Stimulated activated CD4-positive, alpha-beta T cell treated with anti-CD3 and anti-CD28 coated beads, Interleukin-1b, Interleukin-23, amount 100 ng/mL, for 48 hours (primary cell): Measurements from ENCODE around the gene PXDN.
"Not testable (repeated sequence)": the region's sequence is repeated elsewhere in the genome, so short reads cannot be mapped to it uniquely, and the experiment has no call there.

Source experiments
- DNase-seq: peaks from one replicate; pipeline ENCODE4 v3.0.0-alpha.2; 2020

PXDN gene

DNA sequence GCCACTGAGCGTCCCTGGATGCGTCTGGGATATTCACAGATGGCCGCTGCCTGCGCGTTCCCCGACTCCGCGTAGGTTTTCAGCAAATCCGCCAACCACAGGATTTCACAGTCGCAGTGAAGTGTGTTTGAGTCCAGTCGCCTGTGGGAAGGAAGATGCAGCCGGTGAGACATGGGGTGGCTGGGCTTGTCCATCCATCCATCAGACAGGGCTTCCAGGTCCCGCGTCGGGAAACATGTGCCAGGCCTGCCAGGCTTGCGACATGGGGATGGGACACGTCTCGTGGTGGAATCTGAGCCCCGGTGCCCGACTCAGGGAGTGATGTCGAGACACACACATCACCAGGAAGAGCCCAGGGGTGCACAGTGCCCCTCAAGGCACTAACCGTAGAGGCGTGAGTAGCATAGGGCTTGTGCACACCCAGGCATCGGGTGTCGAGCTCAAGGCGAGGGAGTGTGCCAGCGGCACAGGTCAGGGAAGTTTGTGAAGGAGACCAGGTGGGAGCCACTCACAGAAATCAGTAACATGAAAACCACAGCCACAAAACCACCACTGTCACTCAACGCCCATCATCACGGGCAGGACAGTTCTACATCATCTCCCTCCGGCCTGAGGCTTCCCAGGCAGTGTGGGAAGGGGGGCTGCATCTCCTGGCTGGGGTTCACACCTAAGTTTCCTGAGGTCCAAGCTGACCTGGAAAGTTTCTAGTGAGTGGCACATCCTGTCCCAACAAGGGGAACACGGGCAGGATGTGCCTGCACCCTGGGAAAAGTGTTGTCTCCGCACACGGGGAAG is 63.9 kb downstream of the PXDN start:
- no peak for DNase-seq

DNA sequence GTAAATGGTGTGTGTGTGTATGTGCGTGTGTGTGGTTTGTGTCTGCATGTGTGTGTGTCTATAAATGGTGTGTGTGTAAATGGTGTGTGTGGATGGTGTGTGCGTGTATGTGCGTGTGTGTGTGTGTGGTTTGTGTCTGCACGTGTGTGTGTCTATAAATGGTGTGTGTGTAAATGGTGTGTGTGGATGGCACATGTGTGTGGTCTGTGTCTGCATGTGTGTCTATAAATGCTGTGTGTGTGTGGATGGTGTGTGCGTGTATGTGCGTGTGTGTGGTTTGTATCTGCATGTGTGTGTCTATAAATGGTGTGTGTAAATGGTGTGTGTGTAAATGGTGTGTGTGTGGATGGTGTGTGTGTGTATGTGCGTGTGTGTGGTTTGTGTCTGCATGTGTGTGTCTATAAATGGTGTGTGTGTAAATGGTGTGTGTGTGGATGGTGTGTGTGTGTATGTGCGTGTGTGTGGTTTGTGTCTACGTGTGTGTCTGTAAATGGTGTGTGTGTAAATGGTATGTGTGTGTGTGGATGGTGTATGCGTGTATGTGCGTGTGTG is 64.8 kb downstream of the PXDN start:
- not testable (repeated sequence) for DNase-seq

DNA sequence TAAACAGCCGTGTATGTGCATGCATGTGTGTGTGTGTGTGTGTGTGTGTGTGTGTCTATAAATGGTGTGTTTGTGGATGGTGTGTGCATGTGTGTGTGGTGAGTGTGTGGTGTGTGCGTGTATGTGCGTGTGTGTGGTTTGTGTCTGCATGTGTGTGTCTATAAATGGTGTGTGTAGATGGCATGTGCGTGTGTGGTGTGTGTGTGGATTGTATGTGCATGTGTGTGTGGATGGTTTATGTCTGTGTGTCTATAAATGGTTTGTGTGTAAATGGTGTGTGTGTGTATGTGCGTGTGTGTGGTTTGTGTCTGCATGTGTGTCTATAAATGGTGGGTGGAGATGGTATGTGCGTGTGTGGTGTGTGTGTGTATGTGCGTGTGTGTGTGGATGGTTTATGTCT is 65.2 kb downstream of the PXDN start:
- not testable (repeated sequence) for DNase-seq

DNA sequence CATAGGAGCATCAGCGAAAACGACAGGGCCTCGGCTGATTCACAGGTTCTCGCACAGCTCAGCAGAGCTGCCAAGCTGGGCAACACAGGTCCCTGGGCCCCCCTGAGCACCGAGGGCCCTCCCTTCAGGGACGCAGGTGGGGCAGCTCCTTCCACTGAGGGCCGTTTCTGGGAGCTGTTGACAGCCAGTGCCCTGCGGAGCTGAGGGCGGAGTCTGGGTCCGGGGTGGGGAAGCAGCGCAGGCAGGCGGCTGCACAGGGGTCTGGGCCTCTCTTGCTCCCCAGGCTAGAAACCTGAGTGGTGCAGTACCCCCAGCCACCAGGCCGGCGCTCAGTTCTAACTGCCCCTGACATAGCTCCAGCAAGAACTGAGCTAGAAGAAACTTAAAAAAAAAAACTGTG is 65.7 kb downstream of the PXDN start:
- no peak for DNase-seq

DNA sequence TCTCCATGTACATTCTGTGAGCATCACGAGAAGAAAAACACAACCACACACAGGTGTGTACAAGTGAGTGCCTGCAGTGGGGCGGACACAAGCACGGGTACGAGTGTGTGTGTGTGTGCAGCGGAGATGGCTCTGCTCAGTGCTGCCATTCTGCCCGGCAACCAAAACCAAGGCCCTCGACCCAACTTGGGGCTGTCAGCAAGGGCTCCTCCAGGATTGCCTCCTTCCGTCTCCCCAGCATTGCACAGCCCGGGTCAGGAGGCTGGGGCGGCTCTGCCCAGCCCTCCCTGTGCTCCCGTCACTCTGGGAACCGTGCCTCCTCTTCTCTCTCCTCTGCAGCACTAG is 66.5 kb downstream of the PXDN start:
- no peak for DNase-seq

DNA sequence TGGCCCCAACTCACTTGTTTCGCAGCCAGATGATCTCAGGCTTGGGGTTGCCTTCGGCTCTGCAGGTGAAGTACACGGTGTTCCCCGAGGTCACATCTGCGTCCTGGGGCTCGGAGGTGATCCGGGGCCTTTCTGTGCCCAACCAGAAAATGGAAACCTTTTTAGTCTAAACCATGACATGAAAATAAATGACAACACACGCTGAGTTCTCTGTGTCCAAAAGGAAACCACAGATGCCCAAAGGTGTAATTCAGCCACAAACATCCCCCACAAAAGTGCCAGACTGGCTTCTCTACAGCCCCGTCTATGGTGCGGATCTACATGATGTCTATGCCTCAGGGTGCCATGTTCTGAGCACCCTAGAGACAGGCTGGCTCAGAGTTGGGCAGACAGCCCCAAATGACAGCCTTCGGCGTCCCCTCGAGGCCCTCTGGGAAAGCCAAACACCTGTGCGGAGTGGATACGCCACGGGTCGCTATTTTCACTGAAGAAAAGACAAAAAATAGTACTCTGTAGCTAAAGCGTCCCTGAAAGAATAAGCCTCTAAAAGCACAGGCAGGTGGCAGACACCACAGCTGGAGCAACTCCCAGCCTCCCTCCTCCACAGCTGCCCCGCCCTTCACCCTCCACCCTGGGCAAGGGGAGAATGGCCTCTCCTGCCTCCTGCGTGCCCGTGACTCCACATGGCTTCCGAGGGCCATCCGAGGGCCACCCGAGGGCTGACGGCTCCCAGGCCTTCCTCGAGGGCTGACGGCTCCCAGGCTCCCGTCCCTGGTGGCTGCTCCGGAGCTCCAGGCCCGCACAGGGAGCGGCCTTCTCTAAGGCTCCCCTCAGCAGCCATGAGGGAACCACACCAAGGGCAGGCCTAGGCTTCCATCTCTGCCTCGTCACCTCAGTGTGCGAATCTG is 67.1 kb downstream of the PXDN start:
- no peak for DNase-seq

DNA sequence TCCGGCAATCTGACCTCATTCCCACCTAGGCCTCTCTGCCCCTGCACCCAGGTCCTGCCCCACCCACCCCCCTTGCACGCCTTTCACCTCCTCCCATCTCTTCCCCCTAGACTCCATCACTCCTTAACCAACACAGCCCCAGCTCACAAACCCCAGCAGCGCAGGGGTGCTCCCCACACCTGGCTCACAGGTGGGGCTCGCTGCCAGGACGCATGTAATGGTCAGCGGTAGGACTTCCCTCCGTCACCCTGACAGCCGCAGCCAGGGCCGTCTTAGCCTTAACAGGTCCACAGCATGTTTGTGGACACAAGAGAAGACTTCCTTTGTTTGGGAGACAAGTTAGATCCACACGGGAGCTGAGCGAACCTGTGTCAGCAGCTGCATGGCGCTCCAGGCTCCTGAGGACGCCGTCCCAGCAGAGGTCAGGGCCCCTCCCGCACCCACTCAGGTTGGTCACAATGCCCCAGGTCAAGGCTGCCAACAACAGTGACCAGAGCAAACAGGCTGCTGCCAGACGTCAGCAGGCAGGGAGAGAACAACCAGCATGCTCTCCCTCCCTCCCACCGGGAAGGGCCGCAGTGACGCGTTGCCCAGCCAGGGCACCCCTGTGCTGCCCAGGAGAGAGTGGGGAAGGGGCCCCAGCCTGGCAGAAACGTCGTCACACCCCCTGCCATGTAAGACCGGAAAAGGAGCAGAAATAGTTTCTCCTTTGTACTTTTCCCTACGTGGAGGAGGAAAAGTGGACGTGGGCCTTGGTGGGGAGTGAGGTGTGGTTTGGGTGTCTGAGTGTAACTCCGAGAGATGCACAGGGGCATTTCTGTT is 68.0 kb downstream of the PXDN start:
- DNase-seq: no peak

DNA sequence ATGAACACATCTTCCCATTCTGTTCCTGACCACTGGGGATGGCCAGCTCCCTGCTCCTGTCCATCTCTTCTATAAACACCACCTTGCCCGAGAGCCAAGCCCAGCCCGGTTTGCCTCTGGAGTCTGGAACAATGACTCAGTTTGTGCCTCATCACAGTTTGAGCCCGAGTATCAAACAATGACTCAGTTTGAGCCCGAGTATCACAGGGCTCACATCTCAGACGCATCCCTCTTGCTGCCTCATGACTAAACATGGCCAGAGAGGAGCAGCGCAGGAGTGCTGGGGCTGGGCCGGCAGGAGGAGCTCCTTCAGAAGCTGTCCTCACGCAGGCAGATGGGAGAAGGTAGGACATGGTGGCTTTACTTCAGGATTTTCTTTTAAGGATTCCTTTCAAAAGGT is 68.7 kb downstream of the PXDN start:
- no peak for DNase-seq

DNA sequence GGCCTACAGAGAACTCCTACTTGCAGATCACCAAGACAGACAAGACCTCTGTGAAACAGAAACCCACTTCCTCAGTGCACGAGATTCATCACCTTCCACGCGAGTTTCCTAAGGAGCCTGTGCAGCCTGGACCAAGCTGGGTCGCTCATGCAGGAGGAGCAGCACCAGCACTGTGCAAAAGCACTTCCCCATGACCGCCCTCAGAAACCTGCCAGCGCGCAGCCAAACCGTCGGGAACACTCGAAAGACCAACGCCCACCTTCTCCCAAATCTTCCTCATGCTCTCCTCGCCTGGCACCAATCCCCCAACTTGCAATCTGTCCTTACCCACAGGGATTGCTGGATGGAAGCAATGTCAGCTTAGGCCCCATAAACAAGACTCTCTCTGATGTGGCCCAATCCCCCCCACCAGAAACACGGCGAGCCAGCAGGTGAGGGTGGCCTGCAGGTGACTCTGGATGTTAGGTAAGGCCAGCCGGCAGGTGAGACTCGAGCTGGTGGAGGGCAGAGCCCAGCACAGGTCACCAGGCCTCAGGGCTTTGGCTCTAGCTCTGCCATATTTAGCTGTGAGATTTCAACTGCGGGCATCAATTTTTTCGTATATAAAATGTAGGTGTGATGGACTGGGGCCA is 69.4 kb downstream of the PXDN start:
- no peak for DNase-seq

DNA sequence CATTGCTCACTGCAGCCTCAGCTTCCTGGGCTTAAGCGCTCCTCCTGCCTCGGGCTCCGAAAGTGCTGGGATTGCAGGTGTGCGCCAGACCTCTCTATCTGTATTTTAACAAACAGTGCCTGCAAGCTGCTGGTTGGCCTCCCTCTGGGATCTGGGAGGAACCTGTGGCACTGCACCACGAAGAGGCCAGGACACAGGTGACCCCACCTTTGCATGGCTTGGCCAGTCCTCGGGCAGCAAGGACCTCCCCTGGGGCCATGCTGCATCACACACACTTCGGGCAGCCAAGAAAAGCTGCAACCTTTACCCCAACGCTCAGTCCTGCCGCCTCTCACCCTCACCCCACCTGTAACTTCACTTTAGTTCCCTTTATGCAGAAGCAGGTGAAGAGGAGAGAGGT is 70.0 kb downstream of the PXDN start:
- no peak for DNase-seq

DNA sequence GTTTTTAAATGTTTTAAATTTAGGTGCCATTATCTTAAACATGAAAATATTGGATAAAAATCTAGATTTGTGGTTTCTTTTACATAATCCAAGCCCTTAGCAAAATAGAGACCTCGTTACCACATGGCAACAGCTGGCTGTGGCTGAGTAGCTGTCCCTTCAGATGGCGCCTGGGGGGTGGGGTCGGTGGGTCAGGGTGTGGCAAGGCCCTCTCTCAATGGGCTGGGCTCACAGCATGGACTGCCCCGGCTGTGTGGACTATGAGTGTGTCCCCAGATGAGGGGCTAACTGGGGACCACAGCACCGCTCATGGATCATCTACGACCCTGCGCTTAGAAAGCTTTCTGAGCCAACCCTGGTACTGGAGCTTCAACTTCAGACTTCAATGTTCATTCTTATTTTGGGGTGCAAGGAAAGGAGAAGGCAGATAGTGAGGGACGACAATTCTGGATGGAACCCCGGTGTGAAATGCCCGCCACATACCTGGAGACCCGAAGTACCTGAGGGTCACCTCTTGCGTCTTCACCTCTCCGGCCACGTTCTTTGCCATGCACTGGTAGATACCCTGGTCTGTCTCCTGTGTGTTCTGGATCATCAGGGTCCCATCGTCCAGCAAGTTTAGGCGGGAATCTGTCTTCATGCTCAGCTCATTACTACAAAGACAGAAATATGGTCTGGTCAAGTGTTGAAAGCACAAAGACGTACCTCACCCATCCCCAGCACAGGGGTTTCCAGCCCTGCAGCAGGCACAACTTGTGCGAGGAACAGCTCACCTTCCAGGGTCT is 71.0 kb downstream of the PXDN start:
- DNase-seq: no peak

DNA sequence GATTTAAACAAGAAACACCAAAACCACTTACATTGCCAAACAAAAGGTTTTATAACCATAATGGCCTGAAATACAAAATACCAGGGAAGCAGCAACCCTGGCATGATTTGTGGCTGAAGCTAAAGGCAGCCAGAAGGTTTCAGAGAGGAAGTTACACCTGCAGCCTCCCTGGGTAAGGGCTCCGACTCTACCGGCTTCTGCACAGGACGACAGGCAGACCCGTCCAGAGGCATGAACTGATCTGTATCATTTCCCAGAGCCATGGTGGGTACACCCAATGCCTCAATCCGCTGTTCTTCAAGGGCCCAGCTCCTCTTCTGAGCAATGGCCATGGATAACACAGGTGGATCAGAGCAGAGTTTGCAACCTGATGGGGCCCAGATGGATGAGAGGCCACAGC is 71.6 kb downstream of the PXDN start:
- DNase-seq: no peak

DNA sequence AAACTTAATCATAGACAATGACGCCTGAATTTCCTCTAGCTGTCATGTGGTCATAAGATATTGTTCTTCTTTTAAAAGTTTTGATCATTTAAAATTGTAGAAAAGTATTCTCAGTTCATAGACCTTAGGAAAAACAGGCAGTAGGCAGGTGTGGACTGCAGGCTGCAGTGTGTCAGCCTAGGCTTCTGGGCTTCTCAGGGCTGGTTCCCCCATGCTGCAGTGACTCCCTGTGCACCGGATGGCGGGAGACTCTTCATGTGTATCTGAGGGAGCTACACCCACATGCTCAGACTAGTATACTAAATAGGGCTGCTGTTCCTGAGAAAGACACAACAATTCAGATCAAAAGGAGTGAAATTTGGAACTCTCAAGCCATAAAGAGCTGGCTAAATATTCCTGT is 72.4 kb downstream of the PXDN start:
- DNase-seq: no peak

DNA sequence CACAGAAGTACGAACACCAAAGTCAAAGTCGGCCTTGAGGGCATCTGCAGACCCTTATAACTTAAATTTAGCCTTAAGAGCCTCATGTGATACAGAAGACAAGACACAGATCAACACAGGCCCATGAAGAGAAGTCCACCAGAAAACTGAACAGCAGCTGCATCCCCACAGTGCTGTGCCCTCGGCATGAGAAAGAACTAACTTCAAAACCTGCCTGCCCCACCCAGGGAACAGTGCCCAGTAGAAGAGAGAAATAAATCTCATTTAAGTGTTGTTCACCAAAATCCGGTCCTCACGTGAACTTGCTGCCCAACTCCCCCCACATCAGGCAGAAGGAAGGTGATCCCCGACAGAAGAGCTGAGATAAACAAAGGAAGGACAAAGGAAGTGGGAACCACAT is 73.7 kb downstream of the PXDN start:
- no peak for DNase-seq

DNA sequence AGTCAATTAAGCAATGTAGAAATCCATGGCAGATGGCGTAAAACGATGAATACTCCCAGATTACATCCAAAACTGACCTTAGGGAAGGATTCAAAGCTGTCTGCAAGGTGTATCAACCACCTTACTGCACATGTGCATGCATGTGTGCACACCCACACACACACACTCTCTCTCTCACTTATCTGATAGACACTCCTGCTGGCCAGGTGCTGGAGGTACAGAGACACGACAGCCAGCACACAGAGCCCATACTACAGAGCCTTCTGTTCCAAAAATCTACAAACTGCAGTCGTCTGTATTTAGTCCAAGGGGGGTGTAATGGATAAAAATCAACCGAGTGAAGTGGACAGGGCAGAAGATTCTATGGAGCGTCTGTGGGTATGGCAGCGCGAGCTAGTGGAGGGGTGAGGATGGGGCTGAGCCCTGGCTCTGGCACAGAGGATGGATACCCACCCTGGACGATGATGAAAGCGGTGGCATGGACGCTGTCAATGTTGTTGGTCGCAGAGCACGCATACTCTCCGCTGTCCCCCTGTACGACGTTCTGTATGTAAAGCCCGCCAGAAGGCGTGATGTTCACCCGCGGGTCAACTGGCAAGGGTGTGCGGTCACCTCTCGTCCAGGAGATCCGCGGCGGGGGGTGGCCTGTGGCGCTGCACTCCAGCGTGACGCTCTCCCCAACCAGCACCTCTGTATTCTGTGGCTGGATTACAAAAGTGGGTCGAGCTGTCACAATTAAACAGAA is 78.4 kb downstream of the PXDN start:
- no peak for DNase-seq

DNA sequence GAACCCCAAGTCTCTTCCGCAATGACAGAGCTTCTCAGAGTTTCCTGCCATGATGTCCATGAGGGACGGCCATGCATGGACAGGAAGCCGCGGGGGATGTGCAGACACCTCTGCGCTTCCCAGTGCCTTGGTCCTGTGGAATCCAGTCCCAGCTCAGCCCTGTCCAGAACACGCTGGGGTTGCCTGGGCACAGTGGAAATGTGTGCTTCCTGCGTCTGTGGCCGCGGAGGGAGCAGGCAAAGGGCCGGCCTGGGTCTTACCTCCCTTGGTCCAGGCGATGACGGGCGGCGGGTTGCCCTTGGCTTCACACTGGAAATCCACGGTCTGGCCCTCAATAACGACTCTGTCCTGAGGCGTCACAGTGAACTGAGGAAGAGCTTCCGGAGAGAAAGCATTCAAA is 79.6 kb downstream of the PXDN start:
- no peak for DNase-seq

DNA sequence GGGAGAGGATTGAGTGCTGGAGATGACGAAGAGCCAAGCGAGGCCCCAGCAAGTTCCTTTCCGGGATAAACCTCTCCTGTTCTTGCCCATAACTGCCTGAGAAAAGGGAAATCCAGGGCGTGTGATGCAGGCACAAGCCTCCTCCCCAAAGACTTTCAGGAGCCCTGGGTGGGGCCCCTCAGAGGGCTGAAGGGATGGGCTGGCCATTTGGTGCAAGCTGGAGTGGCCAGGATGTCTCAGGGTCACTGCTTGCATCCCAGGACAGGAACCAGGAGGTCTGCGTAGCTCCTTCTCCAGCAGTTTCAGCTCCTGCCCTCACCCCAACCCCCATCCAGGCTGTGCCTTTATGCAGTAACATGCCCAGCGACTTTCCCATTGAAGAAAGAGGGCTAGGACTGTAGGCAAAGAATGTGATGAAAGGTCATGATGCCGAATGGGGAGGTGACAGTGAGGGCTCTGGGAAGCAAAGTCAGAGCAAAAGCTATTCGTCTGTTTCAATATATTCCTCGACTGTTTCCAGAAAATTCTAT is 80.2 kb downstream of the PXDN start:
- DNase-seq: no peak

DNA sequence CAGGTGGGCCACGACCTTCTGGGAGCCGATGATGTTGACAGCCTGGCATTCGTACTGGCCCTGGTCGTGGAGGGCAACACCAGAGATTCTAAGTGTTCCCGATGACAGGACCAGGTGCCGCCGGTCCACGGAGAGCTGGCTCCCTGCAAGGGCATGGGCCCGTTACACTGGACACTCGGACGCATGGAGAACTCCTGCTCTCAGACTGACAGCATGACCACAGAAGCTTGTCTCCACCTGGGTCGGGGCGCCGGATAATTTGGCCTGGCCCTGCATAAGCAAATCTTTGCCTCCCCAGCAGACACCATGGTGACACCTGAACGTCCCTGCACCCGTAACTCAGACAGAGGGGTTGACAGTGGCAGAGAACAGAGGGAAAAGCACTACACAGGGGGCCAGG is 80.7 kb downstream of the PXDN start:
- DNase-seq: no peak

DNA sequence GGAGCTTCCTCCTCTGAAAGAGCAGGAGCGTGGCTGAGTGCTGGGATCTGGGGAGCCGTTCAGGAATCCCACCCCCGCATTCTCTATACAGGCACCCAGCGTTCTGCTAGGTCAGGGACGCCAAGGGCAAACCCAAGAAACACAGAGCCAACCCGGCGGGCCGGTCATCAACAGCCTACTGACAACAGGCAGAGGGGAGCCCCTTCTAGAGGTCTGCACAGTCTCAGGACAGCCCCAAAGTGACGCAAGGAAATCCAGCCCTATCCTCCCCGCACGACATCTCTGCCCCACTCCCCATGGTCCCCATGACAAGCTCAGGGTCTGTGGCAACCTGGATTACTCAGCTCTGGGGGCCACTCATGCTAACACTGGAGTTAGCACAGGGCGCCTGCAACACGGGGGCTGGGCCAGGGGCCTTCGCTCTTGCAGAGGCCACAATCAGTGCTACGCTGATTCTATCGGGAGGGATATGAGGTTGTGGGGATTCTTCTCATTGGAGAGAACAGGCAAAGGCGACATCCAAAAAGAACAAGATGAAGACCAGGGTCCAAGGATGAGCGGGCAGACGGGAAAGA is 81.6 kb downstream of the PXDN start:
- no peak for DNase-seq

DNA sequence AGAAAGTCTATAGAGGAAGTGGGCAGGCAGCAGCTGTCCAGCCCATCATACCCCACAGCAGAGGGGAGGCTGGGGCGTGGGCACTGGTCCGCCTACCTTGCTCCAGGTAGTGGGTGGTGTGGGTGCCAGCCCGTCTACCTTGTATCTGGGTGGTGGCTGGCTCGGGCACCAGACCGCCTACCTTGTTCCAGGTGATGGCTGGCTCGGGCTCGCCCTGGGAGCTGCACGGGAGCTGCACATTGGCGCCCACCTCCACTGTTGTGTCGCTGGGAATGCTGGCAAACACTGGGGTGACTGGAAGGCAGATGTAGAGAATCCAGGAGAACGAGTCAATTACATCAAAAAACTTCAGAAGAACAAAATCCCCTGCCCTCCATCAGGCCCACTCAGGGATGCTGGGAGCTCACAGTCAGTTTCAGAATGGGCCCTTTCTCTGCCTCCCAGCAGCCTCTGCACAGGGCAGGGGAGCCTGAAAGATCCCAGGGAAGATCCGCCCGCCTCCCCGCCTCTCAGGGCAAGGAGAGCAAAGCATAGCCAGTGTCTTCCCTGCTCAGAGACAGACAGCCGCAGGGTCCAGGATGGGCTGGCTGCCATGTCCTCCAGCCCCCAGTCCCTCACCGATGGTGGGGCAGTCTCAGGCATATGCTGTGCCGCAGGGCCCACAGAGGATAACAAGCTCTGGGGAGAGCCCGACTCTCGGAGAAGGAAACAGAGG is 82.3 kb downstream of the PXDN start:
- no peak for DNase-seq
